Measurements from ENCODE around the gene CAPN7. TPM values are rescaled to one million over a fixed set of nuclear protein-coding genes. Genes with fewer than 3 reads are reported as not detected.
"Not testable (repeated sequence)": the region's sequence is repeated elsewhere in the genome, so short reads cannot be mapped to it uniquely, and the experiment has no call there.

The CAPN7 gene
- 21.2 and 33.1 TPM in 2 replicates for total RNA-seq
- 26.7 and 37.4 TPM in 2 replicates for polyA plus RNA-seq

- peak; percentile 43 for TF ChIP-seq CTCF (IDR thresholded peaks at IDR 0.05; ENCODE audit: low read depth, low read length)
- peak within 1 kb of the TSS; percentile 77 for H3K4me3 ChIP-seq
- H3K27ac ChIP-seq, result peak within 1 kb of the TSS; percentile 99
- H3K4me1 ChIP-seq (ENCODE audit: low read depth), result peaks cover 19% of the 10 kb centered on the region
- no peaks in the 10 kb centered on the region for H3K9me3 ChIP-seq (ENCODE audit: low read depth)
- peak; percentile 96 to 97 for DNase-seq (ENCODE audit: low read depth in 1 of 2, low spot score in 1 of 2)
- H3K36me3 ChIP-seq, result peaks cover 4% of the 10 kb centered on the region
- no peaks in the 10 kb centered on the region for H3K27me3 ChIP-seq
Observed at GRCh38 chr3:15205934-15206661, at the start of gene CAPN7. Gene CAPN7 (plus strand): TSS chr3:15206246. CDS start chr3:15206496, 250 bp downstream.

GRCh38 chr3:15157441-15157840, 48.6 kb upstream of the CAPN7 start:
- DNase-seq (ENCODE audit: low read depth in 1 of 2, low spot score in 1 of 2), result no peak
- no peak for TF ChIP-seq CTCF (IDR thresholded peaks at IDR 0.05; ENCODE audit: low read depth, low read length)
- H3K36me3 ChIP-seq, result no peaks in the 10 kb centered on the region
- no peak overlapping the region for H3K27ac ChIP-seq
- H3K4me1 ChIP-seq (ENCODE audit: low read depth), result no peaks in the 10 kb centered on the region
- H3K27me3 ChIP-seq, result peaks cover 52% of the 10 kb centered on the region
- no peaks in the 10 kb centered on the region for H3K9me3 ChIP-seq (ENCODE audit: low read depth)
- H3K4me3 ChIP-seq, result no peak overlapping the region

GRCh38 chr3:15159501-15160136, 46.4 kb upstream of the CAPN7 start:
- peaks cover 30% of the 10 kb centered on the region for H3K27me3 ChIP-seq
- H3K36me3 ChIP-seq, result no peaks in the 10 kb centered on the region
- H3K4me1 ChIP-seq (ENCODE audit: low read depth), result no peaks in the 10 kb centered on the region
- no peaks in the 10 kb centered on the region for H3K9me3 ChIP-seq (ENCODE audit: low read depth)
- H3K27ac ChIP-seq, result no peak overlapping the region
- TF ChIP-seq CTCF (IDR thresholded peaks at IDR 0.05; ENCODE audit: low read depth, low read length), result no peak
- DNase-seq (ENCODE audit: low read depth in 1 of 2, low spot score in 1 of 2), result peak in 1 of 2 donors; percentile 7
- no peak overlapping the region for H3K4me3 ChIP-seq

GRCh38 chr3:15160662-15161061, 45.4 kb upstream of the CAPN7 start:
- no peak for DNase-seq (ENCODE audit: low read depth in 1 of 2, low spot score in 1 of 2)
- Histone ChIP-seq H3K4me1 (ENCODE audit: low read depth) (no peaks in the 10 kb centered on the region), H3K4me3 (no peak overlapping the region), H3K9me3 (ENCODE audit: low read depth) (no peaks in the 10 kb centered on the region), H3K27me3 (peaks cover 20% of the 10 kb centered on the region), H3K36me3 (no peaks in the 10 kb centered on the region), H3K27ac (no peak overlapping the region)
- TF ChIP-seq CTCF (IDR thresholded peaks at IDR 0.05; ENCODE audit: low read depth, low read length), result no peak

- no peaks in the 10 kb centered on the region for H3K36me3 ChIP-seq
- no peaks in the 10 kb centered on the region for H3K4me1 ChIP-seq (ENCODE audit: low read depth)
- peaks cover 15% of the 10 kb centered on the region for H3K27me3 ChIP-seq
- no peak overlapping the region for H3K4me3 ChIP-seq
- no peak overlapping the region for H3K27ac ChIP-seq
- no peaks in the 10 kb centered on the region for H3K9me3 ChIP-seq (ENCODE audit: low read depth)
- TF ChIP-seq CTCF (IDR thresholded peaks at IDR 0.05; ENCODE audit: low read depth, low read length), result no peak
- no peak for DNase-seq (ENCODE audit: low read depth in 1 of 2, low spot score in 1 of 2)
Observed at GRCh38 chr3:15161133-15161532, 44.9 kb upstream of the CAPN7 start.

- not testable (repeated sequence) for H3K4me1 ChIP-seq (ENCODE audit: low read depth); H3K4me3 ChIP-seq; H3K27me3 ChIP-seq; DNase-seq (ENCODE audit: low read depth in 1 of 2, low spot score in 1 of 2); H3K27ac ChIP-seq; H3K9me3 ChIP-seq (ENCODE audit: low read depth); H3K36me3 ChIP-seq
Observed at GRCh38 chr3:15163656-15164055, 42.4 kb upstream of the CAPN7 start.
